ENCODE data around the gene PIN4. TPM values are rescaled to one million over a fixed set of nuclear protein-coding genes. Genes with fewer than 3 reads are reported as not detected.

The PIN4 gene
- total and polyA plus RNA-seq, 2 of the 8 experiments (the other 6 are each of a cell fraction or from before 2014, with no cell fraction given) = 4.8 to 9.4 TPM

DNA sequence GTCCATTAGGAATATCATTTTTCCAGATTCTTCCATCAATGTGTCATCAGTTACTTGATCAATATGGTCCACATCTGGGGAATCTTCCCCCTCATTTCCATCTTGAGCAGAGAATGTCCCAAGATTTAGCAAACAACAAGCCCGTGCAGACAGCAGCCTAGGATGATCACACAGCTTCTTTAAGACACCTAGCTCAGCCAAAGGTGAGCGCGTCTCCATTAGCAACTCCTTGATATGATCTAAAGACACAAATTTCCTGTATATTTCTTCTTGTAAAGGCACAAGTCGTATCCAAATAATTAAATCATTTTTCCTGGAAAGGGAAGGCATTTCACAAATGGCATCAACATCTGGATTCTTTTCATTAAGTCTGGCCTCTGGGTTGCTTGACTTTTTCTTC is 25.8 kb downstream of the PIN4 start:
- H3K79me2 ChIP-seq (ENCODE audit: control insufficient read depth in 1 of 2, insufficient read depth in 2 of 2, low read length in 2 of 2) = 0 out of 4 replicates have a peak, but pooled peaks cover 0 to 2% of the 10 kb centered on the region in 2 experiments
- no peak overlapping the region for H3K23ac ChIP-seq (ENCODE audit: insufficient read length)
- H3K27ac ChIP-seq (ENCODE audit: low read depth, low read length) = no peak overlapping the region
- ChIA-PET CTCF (ENCODE audit: partially characterized antibody) (no interaction called here), POLR2A (ENCODE audit: partially characterized antibody) (interaction anchor here (1.4 kb wide), 1 partner anchor 22 kb away, joined by 3 read pairs; no protein-coding TSS in a partner anchor)
- H3K4me3 ChIP-seq (ENCODE audit: extremely low read depth in 1 of 4, insufficient read depth in 2 of 4, low read depth in 3 of 4, low read length in 4 of 4) = no peak overlapping the region
- no peak overlapping the region for H4K8ac ChIP-seq (ENCODE audit: extremely low read depth, insufficient read depth, low read length)
- no peaks in the 10 kb centered on the region; the same call in 1 of the 2 replicates for H3K23me2 ChIP-seq (ENCODE audit: low read depth, low read length)
- H3K4me1 ChIP-seq (replicated peaks in 1 of 4; ENCODE audit: control insufficient read depth in 3 of 4, insufficient read depth in 4 of 4, low read length in 3 of 4) = peaks cover 0 to 7% (median 4%) of the 10 kb centered on the region in 4 experiments; a peak in 2 of 7 replicates
- H2BK120ac ChIP-seq (replicated peaks; ENCODE audit: low read depth, low read length) = no peak overlapping the region
- H3K14ac ChIP-seq (ENCODE audit: insufficient read length) = no peak overlapping the region
- 94% methylated on average over 4 of the region's 4 CpGs; no CpG with 5 or more reads in 1 of the 2 experiments for WGBS, 2 experiments (ENCODE audit: extremely low coverage in 1 of 2, insufficient coverage in 1 of 2, insufficient read length in 1 of 2, insufficient replicate concordance in 2 of 2, low coverage in 1 of 2, low lambda C conversion rate in 2 of 2, missing lambda C conversion rate in 1 of 2)
- no peak overlapping the region for H3K4me2 ChIP-seq (ENCODE audit: insufficient read depth in 1 of 2, low read depth in 2 of 2, low read length in 2 of 2)
- H3K56ac ChIP-seq (replicated peaks; ENCODE audit: insufficient read length, low read depth, low read length) = no peak overlapping the region
- H4K5ac ChIP-seq (ENCODE audit: insufficient read length, low read depth, low read length) = no peak overlapping the region
- no peak overlapping the region for H2BK5ac ChIP-seq (ENCODE audit: low read depth, low read length)
- H2AFZ ChIP-seq (ENCODE audit: low read length) = no peak overlapping the region
- no peak for DNase-seq (ENCODE audit: low read depth in 1 of 2, low spot score in 2 of 2)
- H2BK12ac ChIP-seq (ENCODE audit: low read depth, low read length) = no peak overlapping the region
- H2BK15ac ChIP-seq (ENCODE audit: low read length) = no peak overlapping the region
- H4K20me1 ChIP-seq (replicated peaks in 1 of 2; ENCODE audit: control insufficient read depth in 1 of 2, insufficient read depth in 2 of 2, low read length in 2 of 2) = peaks cover 0 to 3% of the 10 kb centered on the region in 2 experiments
- H2AK5ac ChIP-seq (ENCODE audit: low read depth, low read length) = no peak overlapping the region
- FAIRE-seq = no peak
- H2BK20ac ChIP-seq (ENCODE audit: low read length) = no peak overlapping the region
- no peaks in the 10 kb centered on the region for H3K27me3 ChIP-seq (replicated peaks in 1 of 4; ENCODE audit: control insufficient read depth in 3 of 4, extremely low read depth in 1 of 4, insufficient read depth in 3 of 4, low read length in 3 of 4)
- H3K9me3 ChIP-seq (ENCODE audit: insufficient read depth in 2 of 2, low read depth in 1 of 2, low read length in 1 of 2) = no peaks in the 10 kb centered on the region
- no peak overlapping the region for H4K91ac ChIP-seq (replicated peaks; ENCODE audit: insufficient read length, low read length)
- no peak overlapping the region for H3K9ac ChIP-seq (replicated peaks in 1 of 4; ENCODE audit: extremely low read depth in 1 of 4, low read depth in 3 of 4, low read length in 3 of 4)
- H3K79me1 ChIP-seq (ENCODE audit: low read depth, low read length) = no peaks in the 10 kb centered on the region
- peaks cover 0 to 22% (median 12%) of the 10 kb centered on the region in 4 experiments; a peak in 6 of 8 replicates for H3K36me3 ChIP-seq (ENCODE audit: control insufficient read depth in 2 of 4, insufficient read depth in 4 of 4, low read length in 3 of 4)
- H3K4ac ChIP-seq (replicated peaks; ENCODE audit: insufficient read length, low read depth, low read length) = no peak overlapping the region
- no peak overlapping the region for H3K18ac ChIP-seq (ENCODE audit: extremely low read depth, low read length)
- no peak for TF ChIP-seq RBBP5 (IDR thresholded peaks at IDR 0.05; ENCODE audit: borderline replicate concordance, low read depth, low read length)
- TF ChIP-seq SP1 (IDR thresholded peaks at IDR 0.05; ENCODE audit: low read depth, low read length) = no peak

Measured in H1 (cell line).